ENCODE measurements around the gene GPN3. TPM values are rescaled to one million over a fixed set of nuclear protein-coding genes. Genes with fewer than 3 reads are reported as not detected.

Gene GPN3
- total and polyA plus RNA-seq, 2 of the 4 experiments (the other 2 are of a cell fraction) = 7.7 to 14.9 TPM

GRCh38 chr12:110458756-110459155 is 9.3 kb downstream of the GPN3 start:
- no peak overlapping the region for H3K14ac ChIP-seq (replicated peaks; ENCODE audit: low read depth, low read length)
- intact Hi-C loops (cut with micrococcal nuclease) = loop anchor here (10.0 kb wide), 1 partner anchor 266 kb away; no protein-coding TSS in a partner anchor
- no peak overlapping the region for H2AK5ac ChIP-seq (ENCODE audit: low read depth, low read length)
- WGBS, 2 experiments (ENCODE audit: extremely low coverage in 2 of 2, insufficient read length in 1 of 2) = no CpG with 5 or more reads among the region's 4 CpGs
- no peak overlapping the region for H3K27ac ChIP-seq (ENCODE audit: insufficient read depth, low read length)
- no peak overlapping the region for H4K8ac ChIP-seq (ENCODE audit: low read depth in 2 of 2, low read length in 2 of 2)
- H2BK20ac ChIP-seq (ENCODE audit: low read depth, low read length) = no peak overlapping the region
- H2BK120ac ChIP-seq (ENCODE audit: low read depth, low read length) = no peak overlapping the region
- in situ Hi-C loops (cut with MboI; ENCODE audit: low sequenced_read_pairs) = loop anchor here (5.0 to 10.0 kb wide), 2 partner anchors 144 to 436 kb away; no protein-coding TSS in a partner anchor
- no TSS peak for BruUV-seq (replicated peaks)
- no peak overlapping the region for H3K56ac ChIP-seq (ENCODE audit: extremely low read depth, insufficient read depth, low read length)
- H2BK15ac ChIP-seq (ENCODE audit: low read depth, low read length) = no peak overlapping the region
- H3K4me1 ChIP-seq (ENCODE audit: control insufficient read depth, insufficient read depth, low read length) = no peaks in the 10 kb centered on the region
- H3K4me2 ChIP-seq (ENCODE audit: low read depth, low read length) = no peak overlapping the region
- no peak overlapping the region for H3K4me3 ChIP-seq (ENCODE audit: insufficient read depth, low read depth, low read length)
- CTCF ChIA-PET = interaction anchor here (0.6 kb wide), 1 partner anchor 102 kb away, joined by 3 read pairs; no protein-coding TSS in a partner anchor
- H4K91ac ChIP-seq (ENCODE audit: insufficient read depth, low read depth, low read length) = no peak overlapping the region
- TF ChIP-seq NFE2L2 (IDR thresholded peaks at IDR 0.05; ENCODE audit: low read depth, low read length) (no peak), CEBPB (IDR thresholded peaks at IDR 0.05; ENCODE audit: low read depth, low read length) (no peak), MAZ (IDR thresholded peaks at IDR 0.05; ENCODE audit: borderline replicate concordance, low read depth, low read length) (no peak)
- H3K18ac ChIP-seq (ENCODE audit: low read depth, low read length) = no peak overlapping the region
- H4K5ac ChIP-seq (ENCODE audit: low read depth, low read length) = no peak overlapping the region
- dilution Hi-C loops (cut with HindIII; ENCODE audit: low sequenced_read_pairs, unreplicated experiment) = no loop called here
- H4K20me1 ChIP-seq (ENCODE audit: insufficient read depth, low read length) = no peaks in the 10 kb centered on the region
- H3K36me3 ChIP-seq (ENCODE audit: control insufficient read depth, insufficient read depth, low read length) = peaks cover 18% of the 10 kb centered on the region
- H3K79me1 ChIP-seq (ENCODE audit: low read depth in 1 of 2, low read length in 2 of 2) = peaks cover 0 to 13% of the 10 kb centered on the region in 2 experiments; a peak in 1 of 4 replicates
- no peaks in the 10 kb centered on the region for H3K9me1 ChIP-seq (ENCODE audit: insufficient read depth, low read length)
- DNase-seq (no peak), ATAC-seq (ENCODE audit: low read depth) (no peak)
- no peak overlapping the region for H3K9ac ChIP-seq (ENCODE audit: low read depth, low read length)
- H2AK9ac ChIP-seq (replicated peaks; ENCODE audit: low read depth, low read length, poor library complexity) = no peak overlapping the region
- POLR2A ChIA-PET (ENCODE audit: unreplicated experiment) = no interaction called here
- no peaks in the 10 kb centered on the region for H3K27me3 ChIP-seq (ENCODE audit: control insufficient read depth, insufficient read depth, low read length)
- no peak overlapping the region for H3K4ac ChIP-seq (ENCODE audit: low read depth, low read length)
- H2BK5ac ChIP-seq (ENCODE audit: low read depth, low read length, poor library complexity, severe bottlenecking) = no peak overlapping the region
- no peaks in the 10 kb centered on the region for H3K9me3 ChIP-seq (ENCODE audit: control insufficient read depth, insufficient read depth, low read length)
- no peak overlapping the region for H2AFZ ChIP-seq (replicated peaks; ENCODE audit: low read length, poor library complexity)
- no peak overlapping the region for H3K23ac ChIP-seq (ENCODE audit: low read depth, low read length)

All from IMR-90 (cell line).